TTC549 (cell line): ENCODE results near the gene KBTBD8.

Experiments
- FAIRE-seq: peaks from 2 replicates; lab custom pipeline; 2012; peaks lifted over from hg19 to GRCh38; lab: Jason Lieb, UNC

KBTBD8 gene

GRCh38 chr3:67044295-67044694, 46.2 kb downstream of the KBTBD8 start:
- no peak for FAIRE-seq

GRCh38 chr3:67044955-67045354, 46.8 kb downstream of the KBTBD8 start:
- FAIRE-seq: no peak

- no peak for FAIRE-seq
Observed at GRCh38 chr3:67045711-67046465, 47.8 kb downstream of the KBTBD8 start.

- FAIRE-seq: no peak
Observed at GRCh38 chr3:67047051-67047450, 48.9 kb downstream of the KBTBD8 start.

- no peak for FAIRE-seq
Observed at GRCh38 chr3:67048067-67048714, 50.1 kb downstream of the KBTBD8 start.

GRCh38 chr3:67048715-67049074, 50.6 kb downstream of the KBTBD8 start:
- no peak for FAIRE-seq

GRCh38 chr3:67059443-67059842, 61.3 kb downstream of the KBTBD8 start:
- FAIRE-seq: no peak
